GM18867 (cell line): ENCODE measurements around the gene PADI1.

Experiments
- ATAC-seq: cut with Tn5 transposase; IDR thresholded peaks from one replicate; pipeline ENCODE4 v1.9.1; 2021; ENCODE audit warnings: mild to moderate bottlenecking, moderate library complexity; ENCODE audit not compliant: unreplicated experiment

The PADI1 gene

DNA sequence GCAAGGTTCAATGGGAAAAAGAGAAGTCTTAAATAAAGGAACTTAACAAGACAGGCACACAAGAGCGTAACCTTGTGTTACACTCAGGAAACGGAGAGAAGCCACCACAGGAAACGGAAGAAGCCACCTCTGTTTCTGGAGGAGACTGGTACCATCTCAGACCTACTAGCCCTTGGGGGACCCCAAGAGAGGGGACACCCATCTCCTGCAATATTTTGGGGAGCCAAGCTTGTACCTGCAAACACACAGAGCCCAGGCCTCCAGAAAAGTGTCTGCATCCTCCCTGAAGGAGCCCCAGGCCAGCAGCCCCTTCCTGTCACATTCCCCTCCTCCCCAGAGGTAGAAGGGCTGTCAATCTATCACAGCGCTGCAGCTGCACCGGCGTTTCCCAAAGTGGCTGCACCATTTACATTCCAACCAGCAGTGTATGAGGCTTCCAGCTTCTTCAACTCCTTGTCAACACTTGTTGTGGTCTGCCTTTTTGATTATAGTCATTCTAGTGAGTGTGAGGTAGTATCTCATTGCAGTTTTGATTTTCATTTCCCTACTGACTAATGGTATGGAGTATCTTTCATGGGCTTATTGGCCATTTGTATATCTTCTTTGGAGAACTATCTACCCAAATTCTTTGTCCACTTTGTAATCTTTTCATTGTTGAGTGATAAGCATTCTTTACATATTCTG, 23.0 kb upstream of the PADI1 start:
- no peak for ATAC-seq

DNA sequence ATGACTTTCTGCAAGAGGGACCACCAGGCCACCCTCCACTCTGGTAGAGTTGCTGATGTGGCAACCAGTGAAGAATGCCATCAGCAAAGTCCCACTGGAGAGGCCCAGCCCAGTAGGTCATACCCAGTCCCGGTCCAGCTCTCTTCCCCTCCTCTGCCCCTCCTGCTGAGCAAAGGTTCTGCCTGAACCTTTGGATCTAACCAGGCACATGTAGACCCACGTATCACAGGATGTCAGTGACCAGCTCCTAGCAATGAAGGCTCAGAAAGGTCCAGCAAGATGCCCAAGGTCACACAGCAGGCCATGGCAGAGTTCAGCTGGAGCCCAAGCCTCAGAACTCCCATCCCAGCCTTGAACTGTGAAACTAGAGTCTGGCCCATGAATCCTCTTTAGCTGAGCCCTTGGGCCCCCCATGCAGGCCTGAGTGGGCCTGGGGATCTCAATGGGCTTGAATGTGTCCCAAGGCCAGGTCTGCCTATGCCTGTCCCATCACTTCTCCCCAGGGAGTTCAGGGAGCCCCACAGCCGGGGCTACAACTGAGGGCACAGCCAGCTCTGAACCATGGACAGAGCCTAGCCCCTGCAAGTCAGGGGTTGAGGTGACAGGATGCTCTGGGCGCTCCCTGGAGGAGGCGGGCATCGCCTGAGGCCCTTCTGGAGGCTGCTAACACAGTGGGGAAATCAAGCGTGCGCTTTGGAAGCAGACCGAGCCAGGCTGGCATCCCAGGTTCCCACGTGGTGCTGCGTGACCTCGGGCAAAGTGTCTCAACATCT, 21.4 kb upstream of the PADI1 start:
- ATAC-seq = no peak

DNA sequence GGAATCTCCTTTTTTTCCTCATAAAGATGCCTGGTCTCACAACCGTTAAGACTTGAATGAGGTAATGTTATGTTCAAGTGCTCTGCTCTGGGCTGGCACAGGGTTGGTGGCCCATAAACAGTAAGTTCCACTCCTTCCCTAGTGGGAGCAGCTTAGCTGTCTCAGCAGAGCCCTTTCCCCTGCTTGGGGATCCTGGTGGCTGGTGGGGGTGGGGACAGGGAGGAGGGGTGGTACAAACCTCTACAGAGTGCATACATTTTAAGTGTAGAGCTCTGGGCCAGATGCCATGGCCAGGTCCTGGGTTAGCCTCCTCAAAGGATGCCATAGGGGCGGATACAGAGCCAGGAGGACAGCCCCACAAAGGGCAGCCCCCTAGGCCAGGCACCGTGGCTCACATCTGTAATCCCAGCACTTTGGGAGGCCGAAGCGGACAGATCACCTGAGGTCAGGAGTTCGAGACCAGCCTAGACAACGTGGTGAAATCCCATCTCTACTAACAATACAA, 20.7 kb upstream of the PADI1 start:
- no peak for ATAC-seq

DNA sequence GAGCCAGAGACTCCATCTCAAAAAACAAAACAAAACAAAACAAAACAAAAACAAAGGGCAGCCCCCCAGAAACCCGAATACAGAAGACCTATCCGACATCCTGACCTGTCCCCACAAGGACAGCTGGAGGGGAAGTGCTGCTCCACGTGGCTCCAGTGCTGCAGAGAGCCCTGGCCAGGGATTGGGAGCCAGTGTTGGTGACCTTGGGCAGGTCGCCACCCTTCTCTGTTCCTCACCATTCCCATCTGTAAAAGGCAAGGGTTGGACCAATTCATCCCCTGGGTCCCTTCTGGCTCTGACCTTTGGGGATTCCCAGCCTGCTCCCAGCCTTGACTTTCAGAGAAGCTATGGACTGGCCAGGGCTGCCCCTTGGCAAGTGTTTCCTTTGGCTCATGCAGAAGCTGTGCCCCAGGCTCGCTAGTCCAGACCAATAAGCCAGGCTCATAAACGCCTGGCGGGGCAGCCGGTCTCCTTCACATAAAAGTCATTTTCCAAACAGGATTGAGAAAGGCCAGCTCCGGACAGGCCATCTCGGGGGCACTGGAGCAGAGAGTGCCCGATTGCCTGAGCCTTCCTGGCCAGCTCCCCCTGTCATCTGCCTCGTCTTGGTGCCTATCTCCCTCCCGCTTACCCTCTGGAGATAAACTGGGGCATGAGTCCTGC, 20.0 kb upstream of the PADI1 start:
- no peak for ATAC-seq

DNA sequence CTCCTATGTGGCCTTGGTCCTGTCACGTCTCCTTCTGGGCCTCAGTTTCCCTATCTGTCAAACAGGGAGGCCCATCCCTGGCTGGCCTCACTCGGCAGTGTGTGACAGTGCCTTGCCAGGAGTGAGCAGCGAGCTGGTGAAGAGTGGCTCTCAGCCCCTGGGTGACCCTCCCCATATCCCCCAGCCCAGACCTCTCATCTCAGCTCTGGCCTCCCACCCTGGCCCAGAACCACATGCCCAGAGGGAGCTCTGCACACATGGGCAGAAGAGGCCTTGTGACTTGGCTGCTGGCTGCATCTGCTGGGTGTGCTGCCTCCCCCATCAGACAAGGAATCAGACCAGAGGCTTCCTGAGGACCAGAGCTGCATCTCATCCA, 19.5 kb upstream of the PADI1 start:
- no peak for ATAC-seq

DNA sequence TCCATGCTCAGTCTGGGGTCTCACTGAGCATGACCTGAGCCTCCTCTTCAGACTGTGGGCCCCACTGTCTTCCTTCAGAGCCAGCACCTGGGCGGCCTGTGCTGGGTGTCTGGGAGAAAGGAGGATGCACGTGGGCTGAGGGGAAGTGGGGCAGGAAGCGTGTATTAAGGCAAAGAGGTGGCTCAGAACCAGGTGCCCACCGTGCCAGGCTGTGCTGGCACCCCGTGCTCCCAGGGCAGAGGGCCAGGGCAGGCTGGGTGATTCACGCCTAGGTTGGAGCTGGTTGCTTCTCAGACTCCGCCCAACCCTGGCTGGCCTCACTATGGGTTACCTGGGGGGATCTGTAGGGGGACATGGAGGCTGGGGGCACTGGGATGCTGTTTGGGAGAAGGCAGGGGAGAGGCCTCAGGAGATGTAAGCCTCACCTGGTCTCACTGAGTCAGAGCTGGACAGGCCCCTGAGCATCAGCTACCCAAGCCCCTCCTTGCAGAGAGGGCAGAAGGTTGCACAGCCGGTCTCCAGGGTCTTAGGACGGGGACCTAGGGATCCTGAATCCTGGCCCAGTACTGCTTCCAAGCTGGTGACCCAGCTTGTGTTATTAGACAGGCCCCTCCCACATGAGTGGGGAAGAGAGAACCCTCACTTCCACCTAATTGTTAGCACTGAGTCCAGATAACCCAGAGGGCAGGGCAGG, 18.6 kb upstream of the PADI1 start:
- ATAC-seq = no peak

DNA sequence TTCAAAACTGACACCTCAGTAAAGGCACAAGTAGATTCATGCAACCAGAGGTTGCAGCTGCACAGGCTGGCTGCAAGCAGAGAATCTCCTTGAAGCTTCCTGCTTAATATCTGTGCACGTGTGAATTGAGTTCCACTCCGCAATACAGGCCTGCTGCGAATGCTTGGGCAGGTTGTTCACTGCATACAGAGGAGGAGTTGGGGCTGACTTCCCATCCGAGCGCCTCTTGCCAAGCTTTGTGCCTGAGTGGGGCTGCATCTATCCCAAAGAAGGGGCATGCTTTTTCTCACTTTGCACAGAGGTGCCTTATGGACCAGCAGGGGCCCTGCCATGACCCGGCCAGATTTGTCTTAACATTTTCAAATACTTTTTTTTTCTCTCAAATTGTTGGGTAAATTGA, 17.9 kb upstream of the PADI1 start:
- ATAC-seq = no peak

DNA sequence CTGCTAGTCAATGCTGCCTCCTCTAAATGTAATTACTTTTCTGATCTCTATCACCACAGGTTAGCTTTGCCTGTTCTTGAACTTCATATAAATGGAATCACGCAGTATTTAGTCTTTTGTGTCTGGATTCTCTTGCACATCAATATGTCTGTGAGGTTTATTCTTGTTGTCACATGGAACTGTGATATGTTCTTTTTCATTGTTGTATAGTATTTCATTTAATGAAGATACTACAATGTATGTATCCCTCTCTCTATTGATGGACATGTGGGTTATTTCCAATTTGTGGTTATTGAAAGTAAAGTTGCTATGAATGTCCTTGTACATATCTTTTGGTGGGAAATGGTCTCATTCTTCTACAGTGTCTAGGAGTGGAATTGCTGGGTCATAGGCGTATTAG, 16.7 kb upstream of the PADI1 start:
- no peak for ATAC-seq

DNA sequence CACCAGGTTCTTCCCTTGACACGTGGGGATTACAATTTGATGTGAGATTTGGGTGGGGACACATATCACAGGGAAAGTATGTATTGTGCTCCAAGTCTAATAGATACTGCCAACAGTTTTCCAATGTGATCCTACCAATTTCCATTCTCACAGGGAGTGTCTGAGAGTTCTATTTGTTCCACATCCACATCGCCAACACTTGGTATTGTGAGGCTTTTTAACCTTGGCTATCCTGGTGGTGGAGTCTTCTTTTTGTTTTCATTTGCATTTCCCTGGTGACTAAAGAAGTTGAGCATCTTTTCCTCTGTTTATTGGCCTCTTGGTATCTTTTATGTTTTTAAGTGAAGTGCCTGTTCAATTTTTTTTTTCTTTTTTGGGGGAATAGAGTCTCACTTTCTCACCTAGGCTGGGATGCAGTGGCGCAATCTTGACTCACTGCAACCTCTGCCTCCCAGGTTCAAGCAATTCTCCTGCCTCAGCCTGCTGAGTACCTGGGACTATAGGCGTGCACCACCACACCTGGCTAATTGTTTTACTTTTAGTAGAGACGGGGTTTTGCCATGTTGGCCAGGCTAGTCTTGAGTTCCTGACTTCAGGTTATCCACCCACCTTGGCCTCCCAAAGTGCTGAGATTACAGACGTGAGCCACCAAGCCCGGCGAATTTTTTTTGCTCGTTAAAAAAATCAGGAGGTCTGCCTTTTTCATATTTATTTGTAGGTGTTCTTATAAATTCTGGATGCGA, 15.9 kb upstream of the PADI1 start:
- ATAC-seq = no peak

DNA sequence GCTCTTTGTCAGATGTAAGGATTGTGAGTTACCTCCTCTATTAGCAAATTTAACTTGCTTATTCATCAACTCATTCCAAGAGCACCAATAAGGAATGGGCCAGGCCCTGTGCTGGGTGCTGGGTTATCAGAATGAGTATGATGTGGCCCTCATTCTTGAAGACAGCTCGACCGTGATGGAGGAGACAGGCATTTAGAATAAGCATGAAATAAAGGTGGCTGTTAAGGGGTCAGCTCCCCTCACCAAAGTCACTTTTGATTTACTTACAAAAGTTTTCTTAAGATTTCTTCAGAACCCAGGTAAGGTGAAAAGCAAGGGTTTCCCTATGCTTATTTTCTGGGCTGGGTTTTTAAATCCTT, 15.3 kb upstream of the PADI1 start:
- no peak for ATAC-seq

DNA sequence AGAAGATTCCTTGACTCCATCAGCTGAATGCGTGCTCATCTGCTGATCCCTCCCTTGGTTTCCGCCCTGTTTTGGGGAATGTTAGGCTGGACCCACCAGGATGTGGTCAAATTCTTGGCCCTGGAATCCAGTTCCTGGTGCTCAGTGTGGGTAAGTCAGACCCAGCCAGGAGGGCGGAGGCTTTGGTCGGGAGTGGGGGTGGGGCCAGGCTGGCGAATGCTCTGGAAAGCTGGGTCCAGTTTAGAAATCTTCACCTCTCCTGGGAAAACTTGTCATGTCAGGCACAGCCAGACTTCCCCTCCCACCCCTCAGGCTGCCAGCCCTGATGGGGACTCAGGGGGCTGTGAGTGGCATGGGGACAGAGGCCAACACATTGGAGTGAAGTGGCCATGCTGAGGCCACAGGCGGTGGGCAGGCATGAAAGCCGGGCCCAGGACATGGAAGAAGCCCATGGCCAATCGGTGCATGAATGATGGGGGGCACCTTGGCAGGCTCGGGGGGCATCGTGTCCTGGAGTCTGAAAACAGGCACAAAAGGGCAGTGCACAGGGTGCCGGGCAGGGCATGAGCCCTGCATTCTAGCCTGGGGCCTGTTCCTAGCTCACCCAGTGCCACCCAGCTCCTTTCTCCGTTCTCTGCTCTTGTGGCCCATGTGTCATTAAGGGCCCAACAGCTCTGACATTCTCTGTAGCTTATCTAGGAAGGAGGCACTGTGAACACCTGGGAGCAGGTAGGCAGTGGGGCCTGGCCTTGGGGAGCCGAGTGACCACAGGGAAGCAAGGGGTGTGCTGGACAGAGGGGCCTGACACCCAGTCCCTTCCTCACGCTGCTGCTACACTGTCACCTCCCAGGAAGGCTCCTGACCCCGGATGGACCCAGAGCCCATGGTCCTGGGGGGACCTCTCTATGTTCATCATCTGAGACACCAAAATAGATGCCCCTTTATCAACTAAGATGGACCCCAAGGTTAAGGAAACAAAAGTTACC, 14.6 kb upstream of the PADI1 start:
- ATAC-seq = no peak

DNA sequence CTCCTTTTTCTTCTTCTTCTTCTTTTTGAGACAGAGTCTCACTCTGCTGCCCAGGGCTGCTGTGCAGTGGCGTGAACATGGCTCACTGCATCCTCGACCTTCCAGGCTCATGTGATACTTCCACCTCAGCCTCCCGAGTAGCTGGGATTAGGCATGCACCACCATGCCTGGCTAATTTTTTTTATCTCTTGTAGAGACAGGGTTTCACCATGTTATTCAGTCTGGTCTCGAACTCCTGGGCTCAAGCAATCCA, 13.0 kb upstream of the PADI1 start:
- no peak for ATAC-seq

DNA sequence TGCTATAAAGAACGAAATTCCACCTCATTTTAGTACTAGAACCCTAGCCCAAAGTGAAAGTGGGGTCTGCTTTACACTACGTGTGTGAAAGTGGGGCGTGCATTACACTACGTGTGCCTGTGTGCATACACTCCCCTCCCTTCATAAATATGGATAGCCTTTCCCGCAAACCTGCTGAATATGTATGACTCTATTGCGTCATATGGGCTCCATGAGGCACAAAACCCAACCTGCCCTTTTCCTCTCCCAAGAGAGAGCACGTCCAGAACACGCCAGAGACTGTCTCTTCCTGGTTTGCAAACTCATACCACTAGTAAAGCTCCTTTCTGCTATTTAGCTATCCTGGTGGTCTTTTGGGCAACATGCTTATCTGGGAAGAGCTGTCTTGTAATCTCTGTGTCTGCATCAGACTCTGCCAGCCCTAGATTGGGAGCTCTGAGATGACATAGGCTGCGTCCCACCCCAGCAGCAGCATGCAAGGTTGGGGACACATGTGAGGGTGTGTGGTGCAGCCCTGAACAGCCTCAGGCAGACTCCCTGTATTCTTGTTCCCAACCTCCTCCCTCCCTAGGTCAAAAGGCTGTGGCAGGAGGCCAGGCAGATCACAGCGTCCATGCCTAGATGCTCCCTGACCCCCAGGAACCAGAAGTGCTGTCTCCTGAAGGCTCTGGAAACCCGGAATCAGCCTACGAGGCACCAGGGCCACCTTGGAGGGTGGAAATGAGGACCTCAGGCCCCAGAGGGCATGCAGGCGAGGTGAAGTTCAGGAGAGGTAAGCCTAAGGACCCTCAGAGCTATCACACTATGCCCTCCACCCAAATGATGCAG, 12.3 kb upstream of the PADI1 start:
- ATAC-seq = no peak

DNA sequence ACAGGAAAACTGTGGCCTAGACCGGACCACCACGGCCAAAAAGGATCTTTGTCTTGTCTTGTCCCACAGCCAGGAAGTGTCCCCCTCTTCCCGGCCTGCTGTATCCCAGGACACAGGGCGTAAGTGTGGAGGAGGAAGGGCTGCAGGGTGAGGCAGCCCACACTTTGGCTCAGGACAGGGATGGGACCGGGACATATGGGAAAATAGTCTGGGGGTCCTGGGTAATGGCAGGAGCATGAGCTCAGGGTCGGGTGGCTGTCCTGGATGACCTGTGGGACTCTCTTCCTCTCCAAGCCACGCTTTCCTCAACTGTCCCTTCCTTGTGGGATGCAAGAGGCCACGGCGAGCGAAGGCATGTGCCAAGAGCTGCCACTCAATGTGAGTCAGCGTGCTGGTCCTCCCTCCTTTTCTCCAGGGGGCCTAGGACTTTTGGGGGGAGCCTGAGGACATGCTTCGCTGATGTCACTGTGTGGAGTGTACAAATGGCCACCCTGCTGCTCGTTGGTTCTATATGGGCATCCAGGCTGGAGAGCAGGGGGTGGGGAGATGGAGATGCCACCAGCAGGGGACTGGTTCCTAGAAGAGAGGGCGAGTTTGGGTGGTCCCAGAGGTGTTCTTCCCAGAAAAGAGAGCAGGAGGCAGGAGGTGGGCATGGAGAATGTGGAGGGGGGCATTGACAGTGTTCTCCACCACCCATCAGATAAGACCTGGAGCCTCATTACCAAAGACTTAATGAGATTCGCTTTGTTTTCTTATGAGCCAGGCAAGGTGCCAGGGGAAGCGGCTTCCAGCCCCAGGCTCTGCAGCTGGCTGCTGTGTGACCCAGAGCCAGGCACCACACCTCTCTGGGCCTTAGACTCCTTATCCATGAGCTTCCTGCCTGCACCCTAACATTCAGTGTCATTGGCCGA, 11.5 kb upstream of the PADI1 start:
- ATAC-seq = no peak

DNA sequence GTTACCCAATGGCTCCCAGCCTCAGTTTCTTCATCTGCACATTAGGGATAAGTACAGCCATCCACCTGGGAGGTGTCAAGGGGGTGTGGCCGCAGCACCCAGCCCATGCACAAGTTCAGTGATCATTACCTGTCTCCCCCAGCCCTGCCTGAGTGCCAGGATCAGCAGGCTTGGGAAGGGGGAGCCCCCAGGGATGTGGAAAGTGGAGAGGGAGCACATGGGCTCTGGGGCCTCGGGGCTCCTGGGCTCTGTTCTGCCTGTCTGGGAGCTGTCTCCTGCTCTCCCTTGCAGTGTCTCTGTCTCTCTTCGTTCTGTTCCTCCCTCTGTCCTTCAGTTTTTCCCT, 10.8 kb upstream of the PADI1 start:
- no peak for ATAC-seq

DNA sequence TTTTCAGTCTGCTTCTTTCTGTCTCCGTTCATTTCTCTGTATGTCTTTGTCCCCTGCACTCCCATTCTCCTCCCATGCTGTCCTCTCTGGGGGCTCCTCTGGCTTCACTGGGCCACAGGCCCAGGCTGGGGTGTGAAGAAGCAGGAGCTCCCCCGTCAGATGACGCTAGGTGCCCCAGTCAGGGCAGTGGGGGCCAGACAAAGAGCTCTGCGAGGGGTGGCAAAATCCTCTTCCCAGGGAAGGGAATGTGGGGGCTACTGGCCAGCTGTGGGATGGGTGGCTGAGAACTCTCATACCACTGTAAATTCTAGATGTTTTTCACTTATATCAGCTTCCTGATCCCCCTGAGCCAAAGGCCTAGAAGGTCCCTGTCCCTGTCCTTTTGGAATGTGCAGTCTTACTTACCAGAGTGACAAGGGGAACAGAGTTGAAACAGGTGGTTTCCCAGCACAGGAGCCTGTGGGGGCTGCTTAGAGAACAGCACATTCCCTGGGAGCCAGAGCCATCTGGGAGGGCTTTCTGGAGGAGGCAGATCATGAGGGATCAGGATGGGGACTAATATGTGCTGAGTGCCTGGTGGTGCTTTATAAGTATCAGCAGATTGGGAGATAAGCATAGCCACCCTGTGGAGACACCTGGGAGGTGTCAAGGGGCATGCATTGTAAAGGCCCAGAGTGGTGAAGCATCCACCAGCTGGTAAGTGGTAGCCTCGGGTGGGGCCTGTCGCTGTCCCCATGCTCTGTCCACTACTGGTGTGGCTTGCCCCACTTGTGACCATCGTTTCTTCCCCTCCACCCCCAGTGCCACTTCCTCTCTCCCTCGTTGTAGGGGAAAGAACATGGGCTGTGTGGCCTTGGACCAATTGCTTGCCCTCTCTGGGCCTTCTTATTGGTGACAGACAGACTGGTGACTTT, 10.1 kb upstream of the PADI1 start:
- no peak for ATAC-seq

DNA sequence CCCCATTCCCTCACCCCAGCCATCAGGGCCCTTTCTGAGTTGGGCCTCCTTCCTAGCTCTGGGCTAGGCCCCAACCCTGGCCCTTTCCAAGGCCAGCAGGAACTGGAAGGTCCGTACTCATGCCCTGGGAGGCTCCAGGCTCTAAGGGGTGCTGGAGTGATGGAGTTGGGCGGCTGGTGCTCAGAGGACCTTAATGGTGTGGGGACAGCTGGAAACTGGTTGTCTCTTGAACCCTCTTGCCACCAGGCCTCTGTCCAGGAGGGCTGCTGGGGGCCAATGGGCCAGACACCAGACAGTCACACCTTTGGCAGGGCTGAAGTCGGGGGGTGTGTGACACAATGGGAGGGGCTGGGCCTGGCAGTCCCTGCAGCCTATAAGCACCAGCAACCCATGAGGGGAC, 9.2 kb upstream of the PADI1 start:
- no peak for ATAC-seq
